Measurements from ENCODE around the gene TFDP3.

The TFDP3 gene

DNA sequence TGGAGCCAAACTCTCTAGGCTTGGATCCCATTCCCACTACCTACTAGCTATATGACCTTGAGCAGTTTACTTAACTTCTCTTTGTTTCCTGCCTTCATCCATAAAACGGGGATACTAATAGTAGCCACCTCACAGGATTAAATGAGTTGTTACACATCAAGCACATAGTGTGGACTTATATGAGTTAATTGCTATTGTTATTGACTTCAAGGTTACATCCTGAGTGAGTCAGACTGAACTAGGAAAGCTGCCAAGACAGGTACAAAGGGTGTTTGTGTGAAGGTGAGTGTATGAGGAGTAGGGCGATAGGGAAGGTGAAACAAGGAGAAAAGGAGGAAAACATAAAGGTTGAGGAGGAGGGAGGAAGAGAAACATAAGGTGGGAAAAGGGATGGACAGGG, 32.2 kb downstream of the TFDP3 start:
- DNase-seq = no peak

DNA sequence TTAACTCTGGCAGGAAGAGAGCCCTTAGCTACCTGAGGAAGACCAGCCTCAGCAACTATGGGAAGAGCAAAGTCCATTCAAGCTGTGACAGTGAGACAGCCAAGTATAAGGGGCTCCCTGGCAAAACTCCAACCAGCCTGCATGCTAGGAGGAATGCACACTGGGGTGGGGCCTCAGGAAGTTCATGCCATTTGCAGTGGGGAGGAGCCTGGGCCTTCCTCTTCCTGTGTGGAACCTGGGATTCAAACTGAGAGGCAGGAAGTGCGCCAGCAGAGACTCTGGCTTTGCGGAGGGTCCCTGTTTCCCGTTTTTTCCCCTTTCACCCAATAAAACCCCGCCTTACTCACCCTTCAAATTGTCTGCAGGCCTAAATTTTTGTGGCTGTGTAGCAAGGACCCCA, 33.0 kb downstream of the TFDP3 start:
- DNase-seq = no peak

DNA sequence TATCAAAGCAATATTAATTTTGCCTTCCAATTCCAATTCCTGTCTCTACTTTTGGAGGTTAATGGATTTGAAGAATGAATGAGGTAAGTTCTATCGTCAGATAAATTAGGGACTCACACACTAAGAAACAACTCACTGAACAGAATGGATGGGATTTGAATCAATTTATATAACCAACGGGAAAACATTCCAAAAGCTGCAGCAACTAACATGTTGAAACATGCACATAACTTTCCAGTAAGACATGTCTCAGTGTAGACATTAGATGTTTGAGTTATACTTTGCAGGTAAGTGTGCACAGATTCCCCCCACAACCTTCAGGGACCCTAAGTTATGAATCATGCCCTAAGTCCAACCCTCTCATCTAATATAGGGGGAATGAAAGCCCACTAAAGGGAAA, 34.3 kb downstream of the TFDP3 start:
- DNase-seq = no peak

DNA sequence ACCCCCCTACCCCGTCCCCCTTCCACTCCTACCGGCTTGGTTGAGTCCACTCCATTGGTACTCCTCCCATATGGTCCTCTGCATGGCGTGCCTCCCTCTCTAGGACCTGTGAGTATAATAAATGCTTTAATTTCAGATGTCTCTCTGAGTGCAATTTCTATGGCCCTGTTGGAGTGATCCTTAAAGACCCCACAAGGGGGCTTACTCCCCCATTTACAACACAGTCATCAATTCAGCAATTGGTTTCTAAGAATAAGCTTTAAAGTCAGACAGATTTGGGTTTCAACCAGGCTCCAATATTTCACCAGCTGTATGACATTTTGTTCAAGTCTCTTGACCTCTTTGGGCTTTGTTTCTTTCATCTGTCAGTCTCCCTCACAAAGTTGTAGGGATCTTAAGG, 38.7 kb downstream of the TFDP3 start:
- DNase-seq = no peak

DNA sequence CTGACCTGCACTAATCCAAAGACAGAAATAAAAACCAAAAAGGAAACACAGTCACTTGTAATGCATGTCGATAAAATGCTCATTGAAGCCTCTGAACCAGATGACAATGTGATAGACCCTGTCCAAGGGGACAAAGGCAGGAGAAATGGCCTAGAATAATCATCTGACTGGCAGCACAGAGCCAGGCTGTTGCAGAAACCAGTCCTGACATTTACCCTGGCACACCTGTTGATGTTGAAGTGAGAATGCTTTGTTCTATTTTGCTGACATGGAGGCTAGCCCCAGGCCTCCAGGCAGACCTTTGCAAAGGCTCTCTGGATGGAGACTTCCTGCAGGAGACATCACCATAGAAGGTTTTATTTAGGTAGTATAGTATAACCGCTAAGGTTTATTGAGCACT, 41.0 kb downstream of the TFDP3 start:
- DNase-seq = no peak

DNA sequence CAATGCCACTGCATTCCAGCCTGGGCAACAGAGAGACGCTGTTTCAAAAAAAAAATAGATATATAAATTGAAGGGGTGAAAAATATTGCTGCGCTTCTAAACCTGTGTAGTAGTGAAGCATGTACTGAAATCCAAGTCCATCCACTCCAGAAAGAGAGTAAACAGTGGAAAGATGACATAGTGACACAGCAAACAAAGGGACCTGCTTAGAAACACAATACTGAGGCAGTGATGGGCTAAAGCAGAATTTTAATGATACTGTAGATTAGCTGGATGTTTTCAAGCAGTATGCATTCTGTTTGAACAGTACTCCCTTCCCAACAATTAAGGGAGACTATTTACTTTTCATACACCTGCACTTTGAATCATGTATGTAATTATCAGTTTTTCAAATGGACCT, 42.5 kb downstream of the TFDP3 start:
- no peak for DNase-seq

DNA sequence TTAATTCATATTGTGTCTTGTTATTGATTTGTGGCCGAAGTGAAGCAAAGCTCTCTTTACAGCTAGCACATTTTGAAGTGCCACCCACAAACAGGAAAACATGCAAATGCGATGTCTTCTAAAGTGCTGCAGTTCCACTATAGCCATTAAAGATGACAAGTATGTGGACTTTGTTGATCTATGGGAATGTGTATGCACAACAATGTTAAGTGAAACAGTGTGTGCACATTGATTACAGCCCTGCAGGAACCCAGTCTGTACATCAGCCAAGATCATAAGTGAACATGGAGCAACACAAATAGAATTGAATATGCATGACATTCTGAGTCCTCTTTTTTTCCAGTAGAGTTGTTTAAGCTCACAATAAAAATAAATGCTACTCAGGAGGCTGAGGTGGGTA, 43.0 kb downstream of the TFDP3 start:
- DNase-seq = no peak

DNA sequence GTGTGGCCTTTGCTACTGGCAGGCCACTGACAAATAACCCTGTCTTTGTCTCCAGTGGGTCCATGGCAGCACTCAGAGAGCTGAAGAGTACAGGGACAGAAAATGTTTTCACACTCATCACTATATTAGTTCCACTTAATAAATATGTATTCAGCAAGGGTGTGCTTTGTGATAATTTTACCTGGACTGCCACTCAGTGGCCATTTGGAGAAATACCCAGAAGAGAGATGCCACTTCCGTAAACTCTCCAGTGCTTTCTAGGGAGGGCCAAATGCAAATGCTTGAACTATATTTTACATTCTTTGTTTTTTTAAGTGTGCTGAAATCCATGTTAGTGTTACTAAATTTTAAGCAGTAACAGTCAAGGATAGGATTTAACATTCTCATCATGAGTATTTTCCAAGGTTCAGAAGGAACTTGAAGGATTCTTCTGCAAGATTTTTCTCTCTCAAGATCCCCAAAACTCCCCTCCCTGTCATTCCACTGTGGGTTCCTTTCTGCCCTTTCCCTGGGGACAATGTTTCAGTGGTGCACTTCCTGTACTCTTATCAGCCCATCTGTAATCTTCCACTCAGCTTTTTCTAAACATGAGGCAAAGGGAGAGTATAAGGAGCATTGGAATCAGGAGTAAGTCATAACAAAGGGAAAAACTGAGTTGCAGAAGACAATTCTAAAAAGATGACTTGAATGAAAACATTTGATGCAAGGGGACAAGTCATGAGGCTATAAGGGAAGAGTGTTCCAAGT, 46.0 kb downstream of the TFDP3 start:
- DNase-seq = no peak

All from stimulated activated CD8-positive, alpha-beta memory T cell treated with anti-CD3 and anti-CD28 coated beads, Interleukin-4, amount 100 ng/mL, for 48 hours (primary cell).